ENCODE data around the gene TIMP1. TPM values are rescaled to one million over a fixed set of nuclear protein-coding genes. Genes with fewer than 3 reads are reported as not detected.

Gene TIMP1
- total RNA-seq, 2 donors from 2014 or later, result 63.5 to 74.8 TPM

DNA sequence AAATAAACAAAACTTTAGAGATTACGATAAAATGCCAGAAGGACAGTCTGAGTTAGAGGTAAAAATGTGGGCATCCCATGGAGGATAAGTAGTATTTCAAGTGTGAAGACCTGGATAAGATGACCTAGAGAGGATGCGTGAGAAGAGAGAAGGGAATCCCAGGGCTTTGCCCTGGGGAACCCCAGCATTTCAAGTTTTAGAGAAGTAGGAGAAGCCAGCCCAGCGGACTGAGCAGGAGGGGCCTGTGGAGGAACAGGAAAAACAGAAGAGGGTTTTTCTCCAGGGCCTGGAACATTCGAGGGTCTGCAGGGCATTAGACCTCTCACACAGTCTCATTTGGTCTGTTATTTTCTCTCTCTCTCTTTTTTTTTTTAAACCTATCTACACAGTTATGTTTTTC is 50.4 kb downstream of the TIMP1 start:
- WGBS, 2 experiments (ENCODE audit: insufficient coverage in 1 of 2, insufficient read length in 1 of 2), result 71 to 83% methylated on average over 2 to 4 of the region's 4 CpGs
- no peak overlapping the region for H3K27ac Mint-ChIP-seq

DNA sequence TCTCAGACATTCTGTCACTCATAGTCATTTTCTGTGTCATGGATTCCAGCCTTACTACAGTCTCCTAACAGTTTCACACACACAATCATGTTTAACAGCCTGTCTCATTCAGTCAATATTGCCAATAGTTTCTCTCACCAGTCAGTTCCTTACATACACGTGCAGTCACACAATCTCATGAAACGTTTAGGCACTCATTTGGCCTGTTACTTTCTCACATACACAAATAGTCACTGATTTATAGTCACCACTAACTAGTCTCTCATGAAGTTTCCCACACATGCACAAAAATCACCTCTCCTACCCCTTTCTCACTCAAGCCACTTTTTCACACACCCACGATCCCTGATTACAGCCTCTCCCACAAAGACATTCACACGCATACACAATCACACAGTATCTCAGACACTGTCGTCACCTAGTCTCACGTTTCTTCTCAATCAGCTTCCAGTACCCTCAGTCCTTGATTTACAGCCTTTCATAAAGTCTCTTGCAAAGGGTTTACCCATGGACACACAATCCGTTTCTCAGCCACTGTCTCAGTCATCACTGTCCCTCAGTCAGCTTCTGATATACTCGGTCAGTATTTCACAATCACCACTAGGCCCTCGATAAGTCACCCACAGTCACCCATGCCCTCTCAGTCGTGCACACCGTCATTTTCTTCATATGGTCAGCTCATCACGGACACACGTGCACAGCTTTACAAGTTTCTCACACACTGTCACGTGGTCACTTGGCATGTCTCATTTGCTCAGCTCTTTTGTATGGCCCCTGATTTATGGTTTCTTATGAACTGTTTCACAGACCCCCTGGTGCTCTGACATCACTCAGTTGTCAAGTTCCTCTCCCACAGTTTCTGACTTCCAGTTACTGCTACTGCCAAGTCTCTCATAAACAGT is 51.7 kb downstream of the TIMP1 start:
- Mint-ChIP-seq H3K9me3 (peaks cover 46% of the 10 kb centered on the region), H3K4me1 (peaks cover 11% of the 10 kb centered on the region)

More for the DNA sequence above, 50.4 kb downstream of the TIMP1 start:
- Histone ChIP-seq H3K4me3 (ENCODE audit: low read length) (no peak overlapping the region), H3K36me3 (ENCODE audit: control insufficient read depth, insufficient read depth, low read length) (peaks cover 6% of the 10 kb centered on the region), H3K27ac (ENCODE audit: low read depth, low read length) (no peak overlapping the region), H3K27me3 (ENCODE audit: control insufficient read depth, insufficient read depth, low read length, poor library complexity, severe bottlenecking) (no peaks in the 10 kb centered on the region), H3K9ac (ENCODE audit: extremely low read depth, low read length, poor library complexity, severe bottlenecking) (no peak overlapping the region), H3K4me1 (ENCODE audit: control insufficient read depth, insufficient read depth, low read length) (no peaks in the 10 kb centered on the region), H3K9me3 (ENCODE audit: control insufficient read depth, low read length) (no peaks in the 10 kb centered on the region)
- Mint-ChIP-seq H3K36me3 (ENCODE audit: low read depth) (peaks cover 12% of the 10 kb centered on the region), H3K4me1 (peaks cover 15% of the 10 kb centered on the region), H3K4me3 (no peak overlapping the region), H3K9me3 (peaks cover 45% of the 10 kb centered on the region), H3K27me3 (ENCODE audit: insufficient read depth) (no peaks in the 10 kb centered on the region)
- no peak for DNase-seq
- TF ChIP-seq, protein P1, sequence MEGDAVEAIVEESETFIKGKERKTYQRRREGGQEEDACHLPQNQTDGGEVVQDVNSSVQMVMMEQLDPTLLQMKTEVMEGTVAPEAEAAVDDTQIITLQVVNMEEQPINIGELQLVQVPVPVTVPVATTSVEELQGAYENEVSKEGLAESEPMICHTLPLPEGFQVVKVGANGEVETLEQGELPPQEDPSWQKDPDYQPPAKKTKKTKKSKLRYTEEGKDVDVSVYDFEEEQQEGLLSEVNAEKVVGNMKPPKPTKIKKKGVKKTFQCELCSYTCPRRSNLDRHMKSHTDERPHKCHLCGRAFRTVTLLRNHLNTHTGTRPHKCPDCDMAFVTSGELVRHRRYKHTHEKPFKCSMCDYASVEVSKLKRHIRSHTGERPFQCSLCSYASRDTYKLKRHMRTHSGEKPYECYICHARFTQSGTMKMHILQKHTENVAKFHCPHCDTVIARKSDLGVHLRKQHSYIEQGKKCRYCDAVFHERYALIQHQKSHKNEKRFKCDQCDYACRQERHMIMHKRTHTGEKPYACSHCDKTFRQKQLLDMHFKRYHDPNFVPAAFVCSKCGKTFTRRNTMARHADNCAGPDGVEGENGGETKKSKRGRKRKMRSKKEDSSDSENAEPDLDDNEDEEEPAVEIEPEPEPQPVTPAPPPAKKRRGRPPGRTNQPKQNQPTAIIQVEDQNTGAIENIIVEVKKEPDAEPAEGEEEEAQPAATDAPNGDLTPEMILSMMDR (conservative IDR thresholded peaks at IDR 0.05), result no peak

DNA sequence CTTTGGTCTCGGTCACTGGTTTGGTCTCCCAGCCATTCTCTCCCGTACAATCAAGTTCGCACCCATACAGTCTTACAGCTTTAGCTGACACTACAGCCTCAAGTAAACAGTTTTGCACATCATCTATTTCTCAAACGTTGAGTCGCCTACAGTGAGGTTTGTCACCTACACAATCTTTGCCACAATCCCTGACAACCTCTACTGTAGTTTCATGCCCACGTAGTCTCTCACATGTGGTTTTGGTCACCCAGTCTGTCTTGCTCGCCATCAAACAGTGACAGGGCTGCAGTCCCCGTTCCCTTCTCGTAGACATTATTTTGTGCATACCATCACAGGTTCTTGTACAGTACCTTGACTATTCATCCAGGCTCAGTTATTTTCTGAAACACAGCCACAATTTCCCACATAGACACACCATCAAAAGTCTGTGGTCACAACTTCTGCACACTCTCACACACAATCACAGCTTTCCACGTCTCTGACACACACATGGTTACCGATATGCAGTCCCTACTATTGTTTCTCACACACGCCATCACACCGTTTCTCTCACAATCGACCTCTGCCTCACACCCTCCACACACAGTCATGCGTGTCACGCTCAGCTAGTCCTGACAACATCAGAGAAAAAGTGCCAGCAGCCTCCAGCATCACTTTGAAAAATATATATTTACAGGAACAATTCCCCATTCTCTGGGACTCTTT is 52.8 kb downstream of the TIMP1 start:
- H3K27me3 ChIP-seq (ENCODE audit: control insufficient read depth, insufficient read depth, low read length, poor library complexity, severe bottlenecking), result no peaks in the 10 kb centered on the region
- H3K4me1 ChIP-seq (ENCODE audit: control insufficient read depth, insufficient read depth, low read length), result no peaks in the 10 kb centered on the region
- Mint-ChIP-seq H3K36me3 (ENCODE audit: low read depth) (peaks cover 31% of the 10 kb centered on the region), H3K27ac (no peak overlapping the region), H3K4me1 (peaks cover 5% of the 10 kb centered on the region), H3K27me3 (ENCODE audit: insufficient read depth) (no peaks in the 10 kb centered on the region), H3K9me3 (peaks cover 52% of the 10 kb centered on the region), H3K4me3 (no peak overlapping the region)
- DNase-seq, result no peak
- 89 to 94% methylated on average over 6 to 16 of the region's 16 CpGs for WGBS, 2 experiments (ENCODE audit: insufficient coverage in 1 of 2, insufficient read length in 1 of 2)
- no peak overlapping the region for H3K9ac ChIP-seq (ENCODE audit: extremely low read depth, low read length, poor library complexity, severe bottlenecking)
- H3K27ac ChIP-seq (ENCODE audit: low read depth, low read length), result no peak overlapping the region
- H3K36me3 ChIP-seq (ENCODE audit: control insufficient read depth, insufficient read depth, low read length), result peaks cover 13% of the 10 kb centered on the region
- H3K9me3 ChIP-seq (ENCODE audit: control insufficient read depth, low read length), result peaks cover 4% of the 10 kb centered on the region
- TF ChIP-seq, protein P1 (conservative IDR thresholded peaks at IDR 0.05), result no peak
- H3K4me3 ChIP-seq (ENCODE audit: low read length), result no peak overlapping the region

More for the DNA sequence above, 51.7 kb downstream of the TIMP1 start:
- H3K27me3 Mint-ChIP-seq (ENCODE audit: insufficient read depth), result no peaks in the 10 kb centered on the region
- H3K36me3 Mint-ChIP-seq (ENCODE audit: low read depth), result peaks cover 21% of the 10 kb centered on the region
- H3K27me3 ChIP-seq (ENCODE audit: control insufficient read depth, insufficient read depth, low read length, poor library complexity, severe bottlenecking), result no peaks in the 10 kb centered on the region
- TF ChIP-seq, protein P1 (conservative IDR thresholded peaks at IDR 0.05), result no peak
- no peak overlapping the region for H3K4me3 Mint-ChIP-seq
- H3K9me3 ChIP-seq (ENCODE audit: control insufficient read depth, low read length), result no peaks in the 10 kb centered on the region
- WGBS, 2 experiments (ENCODE audit: insufficient coverage in 1 of 2, insufficient read length in 1 of 2), result 82 to 97% methylated on average over 6 to 14 of the region's 14 CpGs
- no peak overlapping the region for H3K9ac ChIP-seq (ENCODE audit: extremely low read depth, low read length, poor library complexity, severe bottlenecking)
- no peak for DNase-seq
- no peak overlapping the region for H3K27ac ChIP-seq (ENCODE audit: low read depth, low read length)
- no peaks in the 10 kb centered on the region for H3K4me1 ChIP-seq (ENCODE audit: control insufficient read depth, insufficient read depth, low read length)
- peaks cover 6% of the 10 kb centered on the region for H3K36me3 ChIP-seq (ENCODE audit: control insufficient read depth, insufficient read depth, low read length)
- H3K4me3 ChIP-seq (ENCODE audit: low read length), result no peak overlapping the region
- no peak overlapping the region for H3K27ac Mint-ChIP-seq

Small RNA genes within 50 kb of the gene (microRNA-seq; reads per million reads assigned to microRNA genes)
- not detected for gene MIR4769 (ENCODE audit: borderline microRNAs expressed)

Other genes starting within 250 kb of the TIMP1 start
- gene ZNF157, start 211.9 kb upstream of the TIMP1 start, total RNA-seq, result 1 to 10 TPM in 1 of 2 donors, under 1 TPM in 1; 0.97 to 1.3 TPM
- gene ZNF41, start 99.2 kb upstream of the TIMP1 start, total RNA-seq, result 1 to 10 TPM; 2.9 to 5.6 TPM
- 10 to 100 TPM; 47.7 to 48.7 TPM for gene ARAF, start 21.2 kb upstream of the TIMP1 start, total RNA-seq
- 1 to 10 TPM; 4.9 to 5.3 TPM for gene SYN1, start 37.4 kb downstream of the TIMP1 start, total RNA-seq
- 1 to 10 TPM; 3.2 to 4.6 TPM for gene CFP, start 47.5 kb downstream of the TIMP1 start, total RNA-seq
- gene ELK1, start 68.1 kb downstream of the TIMP1 start, total RNA-seq, result 10 to 100 TPM; 30.8 to 37.0 TPM
- 10 to 100 TPM; 83.7 to 99.9 TPM for gene UXT, start 76.7 kb downstream of the TIMP1 start, total RNA-seq

All from endodermal cell (in vitro differentiated cells).